Measurements from ENCODE around the gene HKDC1. TPM values are rescaled to one million over a fixed set of nuclear protein-coding genes. Genes with fewer than 3 reads are reported as not detected.
A peak's percentile ranks its signal among the peaks of the same experiment; 100 is the strongest.
"Not testable (repeated sequence)": the region's sequence is repeated elsewhere in the genome, so short reads cannot be mapped to it uniquely, and the experiment has no call there.

The HKDC1 gene
- total RNA-seq (under 1 TPM in 1 of 2 experiments, not detected in 1; 0.15 TPM), polyA plus RNA-seq (3.0 TPM)

GRCh38 chr10:69220041-69220451 is at the start of gene HKDC1:
Gene HKDC1 (plus strand): TSS chr10:69220332. CDS start chr10:69220436, 104 bp downstream.
- H3K9me3 Mint-ChIP-seq = peaks cover 0 to 2% (median 0%) of the 10 kb centered on the region in 5 donors
- no peak for DNase-seq
- Histone ChIP-seq H3K9me3 (ENCODE audit: low read length) (no peaks in the 10 kb centered on the region), H3K4me1 (ENCODE audit: insufficient read depth, low read length) (peaks cover 32% of the 10 kb centered on the region), H3K4me3 (ENCODE audit: low read length) (no peak within 1 kb of the TSS), H3K27me3 (ENCODE audit: insufficient read depth, low read length, poor library complexity, severe bottlenecking) (no peaks in the 10 kb centered on the region), H3K36me3 (ENCODE audit: insufficient read depth, low read length) (no peaks in the 10 kb centered on the region), H3K27ac (ENCODE audit: low read depth, low read length) (no peak within 1 kb of the TSS)
- peaks cover 34 to 54% (median 37%) of the 10 kb centered on the region in 3 donors for H3K4me1 Mint-ChIP-seq
- ChIA-PET POLR2A (interaction anchor here (0.6 kb wide), 1 partner anchor 202 kb away, joined by 6 read pairs; no protein-coding TSS in a partner anchor), CTCF (interaction anchor here (1.4 to 2.4 kb wide), 3 partner anchors 13 to 214 kb away, joined by 3 to 8 read pairs (median 4); no protein-coding TSS in a partner anchor)
- peaks cover 0 to 5% (median 0%) of the 10 kb centered on the region in 3 donors for H3K36me3 Mint-ChIP-seq
- H3K27me3 Mint-ChIP-seq = no peaks in the 10 kb centered on the region
- H3K27ac Mint-ChIP-seq = peak within 1 kb of the TSS in 4 of 8 donors; percentile 23 to 95 (median 54)
- no peak within 1 kb of the TSS for H3K4me3 Mint-ChIP-seq

- Histone ChIP-seq H3K36me3 (ENCODE audit: insufficient read depth, low read length) (peaks cover 16% of the 10 kb centered on the region), H3K4me3 (ENCODE audit: low read length) (no peak overlapping the region), H3K27ac (ENCODE audit: low read depth, low read length) (no peak overlapping the region), H3K9me3 (ENCODE audit: low read length) (no peaks in the 10 kb centered on the region), H3K27me3 (ENCODE audit: insufficient read depth, low read length, poor library complexity, severe bottlenecking) (no peaks in the 10 kb centered on the region), H3K4me1 (ENCODE audit: insufficient read depth, low read length) (no peaks in the 10 kb centered on the region)
- peaks cover 5 to 47% (median 8%) of the 10 kb centered on the region in 3 donors for H3K36me3 Mint-ChIP-seq
- no peaks in the 10 kb centered on the region for H3K27me3 Mint-ChIP-seq
- ChIA-PET POLR2A (no interaction called here), CTCF (interaction anchor here (0.9 to 1.1 kb wide), 2 partner anchors 10 to 47 kb away, joined by 3 read pairs; no protein-coding TSS in a partner anchor)
- DNase-seq = no peak
- H3K27ac Mint-ChIP-seq = no peak overlapping the region
- H3K4me3 Mint-ChIP-seq = no peak overlapping the region
- H3K9me3 Mint-ChIP-seq = no peaks in the 10 kb centered on the region
- H3K4me1 Mint-ChIP-seq = no peaks in the 10 kb centered on the region
These were observed 47.7 kb upstream of the HKDC1 start for GRCh38 chr10:69172241-69172982.

- H3K27me3 ChIP-seq (ENCODE audit: insufficient read depth, low read length, poor library complexity, severe bottlenecking); H3K36me3 ChIP-seq (ENCODE audit: insufficient read depth, low read length); H3K27me3 Mint-ChIP-seq; H3K27ac Mint-ChIP-seq; H3K4me1 ChIP-seq (ENCODE audit: insufficient read depth, low read length); H3K4me3 Mint-ChIP-seq; H3K27ac ChIP-seq (ENCODE audit: low read depth, low read length); POLR2A ChIA-PET; CTCF ChIA-PET; H3K4me3 ChIP-seq (ENCODE audit: low read length); DNase-seq; H3K9me3 ChIP-seq (ENCODE audit: low read length); H3K9me3 Mint-ChIP-seq: not testable (repeated sequence)
- Mint-ChIP-seq H3K36me3 (peaks cover 0 to 34% (median 2%) of the 10 kb centered on the region in 3 donors), H3K4me1 (peaks cover 11 to 17% (median 15%) of the 10 kb centered on the region in 3 donors)
These were observed 44.8 kb upstream of the HKDC1 start for GRCh38 chr10:69175326-69175725.

GRCh38 chr10:69176823-69177222 is 43.3 kb upstream of the HKDC1 start:
- Histone ChIP-seq H3K27me3 (ENCODE audit: insufficient read depth, low read length, poor library complexity, severe bottlenecking) (no peaks in the 10 kb centered on the region), H3K4me3 (ENCODE audit: low read length) (no peak overlapping the region), H3K9me3 (ENCODE audit: low read length) (no peaks in the 10 kb centered on the region), H3K36me3 (ENCODE audit: insufficient read depth, low read length) (no peaks in the 10 kb centered on the region), H3K27ac (ENCODE audit: low read depth, low read length) (no peak overlapping the region), H3K4me1 (ENCODE audit: insufficient read depth, low read length) (peaks cover 15% of the 10 kb centered on the region)
- H3K9me3 Mint-ChIP-seq = no peaks in the 10 kb centered on the region
- H3K4me3 Mint-ChIP-seq = no peak overlapping the region
- H3K36me3 Mint-ChIP-seq = peaks cover 0 to 24% (median 0%) of the 10 kb centered on the region in 3 donors
- ChIA-PET POLR2A (no interaction called here), CTCF (no interaction called here)
- H3K27me3 Mint-ChIP-seq = peaks cover 0 to 5% of the 10 kb centered on the region in 2 donors
- H3K27ac Mint-ChIP-seq = peak overlapping the region in 1 of 8 donors; percentile 20
- DNase-seq = no peak
- peaks cover 24 to 30% (median 29%) of the 10 kb centered on the region in 3 donors for H3K4me1 Mint-ChIP-seq

GRCh38 chr10:69179089-69179742 is 40.9 kb upstream of the HKDC1 start:
- peaks cover 13% of the 10 kb centered on the region for H3K36me3 ChIP-seq (ENCODE audit: insufficient read depth, low read length)
- no peaks in the 10 kb centered on the region for H3K9me3 Mint-ChIP-seq
- peaks cover 0 to 26% (median 3%) of the 10 kb centered on the region in 3 donors for H3K36me3 Mint-ChIP-seq
- H3K4me3 Mint-ChIP-seq = peak overlapping the region; percentile 95 to 99 (median 97)
- H3K4me1 Mint-ChIP-seq = peaks cover 36 to 46% (median 46%) of the 10 kb centered on the region in 3 donors
- CTCF ChIA-PET = interaction anchor here (1.4 kb wide), 1 partner anchor 9 kb away, joined by 4 read pairs; no protein-coding TSS in a partner anchor
- peak overlapping the region; percentile 99 to 100 (median 100) for H3K27ac Mint-ChIP-seq
- H3K4me3 ChIP-seq (ENCODE audit: low read length) = peak overlapping the region; percentile 77
- peak overlapping the region; percentile 97 for H3K27ac ChIP-seq (ENCODE audit: low read depth, low read length)
- peaks cover 15% of the 10 kb centered on the region for H3K4me1 ChIP-seq (ENCODE audit: insufficient read depth, low read length)
- POLR2A ChIA-PET = interaction anchor here (1.4 kb wide), 1 partner anchor 278 kb away, joined by 4 read pairs; the partner anchor contains the start of gene DDX50
- no peaks in the 10 kb centered on the region for H3K27me3 ChIP-seq (ENCODE audit: insufficient read depth, low read length, poor library complexity, severe bottlenecking)
- H3K27me3 Mint-ChIP-seq = peaks cover 0 to 5% of the 10 kb centered on the region in 2 donors
- DNase-seq = peak in 4 of 5 donors; percentile 27 to 81 (median 53)
- no peaks in the 10 kb centered on the region for H3K9me3 ChIP-seq (ENCODE audit: low read length)

GRCh38 chr10:69179743-69180524 is 40.2 kb upstream of the HKDC1 start, which contains the start of gene SUPV3L1:
Gene SUPV3L1 (plus strand): TSS chr10:69180234. CDS start chr10:69180292, 58 bp downstream.
- peak; percentile 76 to 91 (median 89) for DNase-seq
- peaks cover 13% of the 10 kb centered on the region for H3K36me3 ChIP-seq (ENCODE audit: insufficient read depth, low read length)
- ChIA-PET POLR2A (interaction anchor here (1.4 kb wide), 1 partner anchor 279 kb away, joined by 4 read pairs; the partner anchor contains the start of gene DDX50), CTCF (interaction anchor here (1.1 to 1.4 kb wide), 2 partner anchors 10 to 26 kb away, joined by 3 to 4 read pairs; no protein-coding TSS in a partner anchor)
- no peaks in the 10 kb centered on the region for H3K9me3 ChIP-seq (ENCODE audit: low read length)
- H3K27ac Mint-ChIP-seq = peak within 1 kb of the TSS; percentile 99 to 100 (median 100)
- peaks cover 0 to 33% (median 3%) of the 10 kb centered on the region in 3 donors for H3K36me3 Mint-ChIP-seq
- H3K27ac ChIP-seq (ENCODE audit: low read depth, low read length) = peak within 1 kb of the TSS; percentile 97
- peak within 1 kb of the TSS; percentile 95 to 99 (median 97) for H3K4me3 Mint-ChIP-seq
- H3K27me3 Mint-ChIP-seq = peaks cover 0 to 5% of the 10 kb centered on the region in 2 donors
- H3K4me1 Mint-ChIP-seq = peaks cover 43 to 53% (median 53%) of the 10 kb centered on the region in 3 donors
- H3K27me3 ChIP-seq (ENCODE audit: insufficient read depth, low read length, poor library complexity, severe bottlenecking) = no peaks in the 10 kb centered on the region
- H3K4me1 ChIP-seq (ENCODE audit: insufficient read depth, low read length) = peaks cover 15% of the 10 kb centered on the region
- no peaks in the 10 kb centered on the region for H3K9me3 Mint-ChIP-seq
- peak within 1 kb of the TSS; percentile 77 for H3K4me3 ChIP-seq (ENCODE audit: low read length)

GRCh38 chr10:69180525-69181204 is 39.5 kb upstream of the HKDC1 start:
- Mint-ChIP-seq H3K4me1 (peaks cover 48 to 59% (median 57%) of the 10 kb centered on the region in 3 donors), H3K27me3 (peaks cover 0 to 5% of the 10 kb centered on the region in 2 donors), H3K4me3 (peak overlapping the region; percentile 95 to 99 (median 97)), H3K9me3 (no peaks in the 10 kb centered on the region), H3K36me3 (peaks cover 0 to 38% (median 5%) of the 10 kb centered on the region in 3 donors), H3K27ac (peak overlapping the region; percentile 99 to 100 (median 100))
- POLR2A ChIA-PET = interaction anchor here (0.6 to 1.4 kb wide), 2 partner anchors 31 to 280 kb away, joined by 3 to 4 read pairs; partner anchors contain the start of gene DDX50
- no peaks in the 10 kb centered on the region for H3K27me3 ChIP-seq (ENCODE audit: insufficient read depth, low read length, poor library complexity, severe bottlenecking)
- peak overlapping the region; percentile 77 for H3K4me3 ChIP-seq (ENCODE audit: low read length)
- peaks cover 17% of the 10 kb centered on the region for H3K36me3 ChIP-seq (ENCODE audit: insufficient read depth, low read length)
- peak in 4 of 5 donors; percentile 2 to 49 (median 32) for DNase-seq
- no peaks in the 10 kb centered on the region for H3K9me3 ChIP-seq (ENCODE audit: low read length)
- H3K27ac ChIP-seq (ENCODE audit: low read depth, low read length) = peak overlapping the region; percentile 97
- peaks cover 15% of the 10 kb centered on the region for H3K4me1 ChIP-seq (ENCODE audit: insufficient read depth, low read length)
- CTCF ChIA-PET = interaction anchor here (1.1 to 1.4 kb wide), 2 partner anchors 10 to 26 kb away, joined by 3 to 4 read pairs; no protein-coding TSS in a partner anchor
